Purkinje cell (primary cell): ENCODE data around the gene ARMS2. TPM values are rescaled to one million over a fixed set of nuclear protein-coding genes. Genes with fewer than 3 reads are reported as not detected.

ENCODE experiments used
- polyA plus RNA-seq: library from polyadenylated mRNA; unstranded; fragments of >200 nt; fragmentation: Nextera tagmentation; gene quantifications from 2 replicates; pipeline ENCODE4 v1.2.1, GENCODE V29; 2014

ARMS2 gene, protein sequence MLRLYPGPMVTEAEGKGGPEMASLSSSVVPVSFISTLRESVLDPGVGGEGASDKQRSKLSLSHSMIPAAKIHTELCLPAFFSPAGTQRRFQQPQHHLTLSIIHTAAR
- polyA plus RNA-seq = not detected in 2 replicates

GRCh38 chr10:122454603-122455080 lies at the start of gene ARMS2:
ARMS2 (plus strand) TSS chr10:122454653; CDS start chr10:122454728, 75 bp downstream.

DNA sequence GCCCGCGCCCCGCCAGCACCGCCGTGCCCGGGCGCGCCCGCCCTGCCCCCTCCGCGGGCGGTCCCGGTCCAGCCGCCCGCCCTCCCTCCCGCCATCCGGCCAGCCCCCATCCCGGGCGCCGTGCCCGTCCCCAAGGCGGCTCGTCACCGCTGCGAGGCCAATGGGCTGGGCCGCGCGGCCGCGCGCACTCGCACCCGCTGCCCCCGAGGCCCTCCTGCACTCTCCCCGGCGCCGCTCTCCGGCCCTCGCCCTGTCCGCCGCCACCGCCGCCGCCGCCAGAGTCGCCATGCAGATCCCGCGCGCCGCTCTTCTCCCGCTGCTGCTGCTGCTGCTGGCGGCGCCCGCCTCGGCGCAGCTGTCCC lies 6.9 kb downstream of the ARMS2 start, which contains the start of gene HTRA1:
Gene HTRA1, plus strand, starts transcription at position 187 of the 362 bp plus-strand sequence. Its CDS starts 100 bp downstream, at position 287.

Other genes starting within 250 kb of the ARMS2 start
- gene BTBD16, start 183.4 kb upstream of the ARMS2 start, polyA plus RNA-seq = 1.1 TPM in 1 of 2 replicates, not detected in the other
- 15.0 and 24.4 TPM in 2 replicates for gene PLEKHA1, start 79.9 kb upstream of the ARMS2 start, polyA plus RNA-seq
- gene HTRA1, start 6.9 kb downstream of the ARMS2 start, polyA plus RNA-seq = 73.1 and 85.0 TPM in 2 replicates
- gene DMBT1, start 106.1 kb downstream of the ARMS2 start, polyA plus RNA-seq = 0.06 TPM in 1 of 2 replicates, not detected in the other
- gene C10orf120, start 245.2 kb downstream of the ARMS2 start, polyA plus RNA-seq = not detected in 2 replicates